Caco-2 (cell line): ENCODE measurements around the gene PRKCQ. TPM values are rescaled to one million over a fixed set of nuclear protein-coding genes. Genes with fewer than 3 reads are reported as not detected.

ENCODE experiments used
- BruUV-seq: library from RNA; stranded (reverse); fragments of 400-500 nt; replicated peaks from 2 replicates; lab custom pipeline; 2021; lab: Mats Ljungman, UMichigan
- CTCF ChIA-PET: fragments of 300-600 bp; sonication (Branson Sonifier 250); formaldehyde crosslinking; loops from one replicate; lab custom pipeline; 2022; ENCODE audit warnings: antibody characterized with exemption; lab: Charles Lee
- POLR2A ChIA-PET: fragments of 300-600 bp; sonication (Branson Sonifier 250); formaldehyde crosslinking; loops from one replicate; lab custom pipeline; 2022; ENCODE audit warnings: antibody characterized with exemption; lab: Charles Lee
- DNase-seq, 2 experiments: peaks; one replicate each; pipeline versions ENCODE4 v3.0.0 to v3.0.0-alpha.2; 2020 to 2022
- H3K27me3 ChIP-seq: replicated peaks from 2 replicates; pipeline ENCODE4 v1.6.0; 2011; ENCODE audit warnings: low read length; ENCODE audit not compliant: control insufficient read depth, insufficient read depth
- H3K36me3 ChIP-seq: 2 replicates; pipeline ENCODE4 v1.5.1; 2011; ENCODE audit warnings: low read length; ENCODE audit not compliant: control insufficient read depth, insufficient read depth
- H3K4me1 ChIP-seq: fragments of 250-450 bp; sonication (Bioruptor Pico); 2 replicates; pipeline ENCODE4 v1.5.1; 2020; ENCODE audit warnings: mild to moderate bottlenecking
- H3K4me3 ChIP-seq: 2 replicates; pipeline ENCODE4 v1.5.1; 2011; ENCODE audit warnings: low read depth, mild to moderate bottlenecking, control low read depth, low read length
- H3K9me3 ChIP-seq: fragments of 250-450 bp; sonication (Bioruptor Pico); 2 replicates; pipeline ENCODE4 v1.5.1; 2020; ENCODE audit warnings: mild to moderate bottlenecking, moderate library complexity
- H3K27ac Mint-ChIP-seq: one replicate; pipeline ENCODE4 v1.8.0; 2022; ENCODE audit warnings: mixed read lengths; ENCODE audit not compliant: unreplicated experiment
- H3K27me3 Mint-ChIP-seq: one replicate; pipeline ENCODE4 v1.8.0; 2022; ENCODE audit warnings: mixed read lengths; ENCODE audit not compliant: insufficient read depth, unreplicated experiment
- H3K36me3 Mint-ChIP-seq: one replicate; pipeline ENCODE4 v1.8.0; 2022; ENCODE audit warnings: mild to moderate bottlenecking, mixed read lengths; ENCODE audit not compliant: insufficient read depth, unreplicated experiment
- H3K4me1 Mint-ChIP-seq: one replicate; pipeline ENCODE4 v1.8.0; 2022; ENCODE audit warnings: low read depth, mixed read lengths; ENCODE audit not compliant: unreplicated experiment
- H3K4me3 Mint-ChIP-seq: one replicate; pipeline ENCODE4 v1.8.0; 2022; ENCODE audit warnings: mild to moderate bottlenecking, moderate library complexity, mixed read lengths; ENCODE audit not compliant: unreplicated experiment
- H3K9me3 Mint-ChIP-seq: one replicate; pipeline ENCODE4 v1.8.0; 2022; ENCODE audit warnings: mixed read lengths; ENCODE audit not compliant: unreplicated experiment
- intact Hi-C: fragments of 100-400 bp; cut with micrococcal nuclease; formaldehyde crosslinking; loops from one replicate; pipeline ENCODE4 v1.10.0; 2022; ENCODE audit not compliant: unreplicated experiment
- total RNA-seq: library from RNA; stranded (reverse); gene quantifications from 2 replicates; pipeline ENCODE4 v1.2.3, GENCODE V29; 2022
- TF ChIP-seq, protein P1 (sequence below), 2 experiments: fragments of 200-600 bp in 1 of 2; IDR thresholded peaks; 1 replicate in 1 of 2; 2 replicates in 1 of 2; pipeline versions ENCODE4 v1.5.1 to v1.8.0; 2011 to 2022; ENCODE audit warnings: antibody characterized with exemption in 1 of 2, control low read depth in 1 of 2, inconsistent platforms in 1 of 2, low read depth in 1 of 2, low read length in 1 of 2, mild to moderate bottlenecking in 1 of 2, moderate library complexity in 1 of 2; ENCODE audit not compliant: insufficient read depth in 1 of 2, severe bottlenecking in 1 of 2, unreplicated experiment in 1 of 2

Gene PRKCQ
- total RNA-seq, 1 experiment from 2014 or later = 2.4 TPM

GRCh38 chr10:6494442-6494819 lies 85.6 kb downstream of the PRKCQ start:
- no TSS peak for BruUV-seq
- intact Hi-C loops = no loop called here
- Mint-ChIP-seq H3K9me3 (no peaks in the 10 kb centered on the region), H3K4me3 (no peak overlapping the region), H3K4me1 (no peaks in the 10 kb centered on the region), H3K36me3 (no peaks in the 10 kb centered on the region), H3K27me3 (no peaks in the 10 kb centered on the region), H3K27ac (no peak overlapping the region)
- CTCF ChIA-PET = no interaction called here
- H3K4me3 ChIP-seq = no peak overlapping the region
- no peaks in the 10 kb centered on the region for H3K27me3 ChIP-seq
- DNase-seq = no peak
- no peaks in the 10 kb centered on the region for H3K9me3 ChIP-seq
- H3K4me1 ChIP-seq = no peaks in the 10 kb centered on the region
- POLR2A ChIA-PET = no interaction called here
- no peaks in the 10 kb centered on the region for H3K36me3 ChIP-seq
- TF ChIP-seq, protein P1, sequence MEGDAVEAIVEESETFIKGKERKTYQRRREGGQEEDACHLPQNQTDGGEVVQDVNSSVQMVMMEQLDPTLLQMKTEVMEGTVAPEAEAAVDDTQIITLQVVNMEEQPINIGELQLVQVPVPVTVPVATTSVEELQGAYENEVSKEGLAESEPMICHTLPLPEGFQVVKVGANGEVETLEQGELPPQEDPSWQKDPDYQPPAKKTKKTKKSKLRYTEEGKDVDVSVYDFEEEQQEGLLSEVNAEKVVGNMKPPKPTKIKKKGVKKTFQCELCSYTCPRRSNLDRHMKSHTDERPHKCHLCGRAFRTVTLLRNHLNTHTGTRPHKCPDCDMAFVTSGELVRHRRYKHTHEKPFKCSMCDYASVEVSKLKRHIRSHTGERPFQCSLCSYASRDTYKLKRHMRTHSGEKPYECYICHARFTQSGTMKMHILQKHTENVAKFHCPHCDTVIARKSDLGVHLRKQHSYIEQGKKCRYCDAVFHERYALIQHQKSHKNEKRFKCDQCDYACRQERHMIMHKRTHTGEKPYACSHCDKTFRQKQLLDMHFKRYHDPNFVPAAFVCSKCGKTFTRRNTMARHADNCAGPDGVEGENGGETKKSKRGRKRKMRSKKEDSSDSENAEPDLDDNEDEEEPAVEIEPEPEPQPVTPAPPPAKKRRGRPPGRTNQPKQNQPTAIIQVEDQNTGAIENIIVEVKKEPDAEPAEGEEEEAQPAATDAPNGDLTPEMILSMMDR (IDR thresholded peaks at IDR 0.05; ENCODE audit: insufficient read depth in 1 of 2, low read depth in 1 of 2, low read length in 1 of 2, severe bottlenecking in 1 of 2, unreplicated experiment in 1 of 2) = no peak

DNA sequence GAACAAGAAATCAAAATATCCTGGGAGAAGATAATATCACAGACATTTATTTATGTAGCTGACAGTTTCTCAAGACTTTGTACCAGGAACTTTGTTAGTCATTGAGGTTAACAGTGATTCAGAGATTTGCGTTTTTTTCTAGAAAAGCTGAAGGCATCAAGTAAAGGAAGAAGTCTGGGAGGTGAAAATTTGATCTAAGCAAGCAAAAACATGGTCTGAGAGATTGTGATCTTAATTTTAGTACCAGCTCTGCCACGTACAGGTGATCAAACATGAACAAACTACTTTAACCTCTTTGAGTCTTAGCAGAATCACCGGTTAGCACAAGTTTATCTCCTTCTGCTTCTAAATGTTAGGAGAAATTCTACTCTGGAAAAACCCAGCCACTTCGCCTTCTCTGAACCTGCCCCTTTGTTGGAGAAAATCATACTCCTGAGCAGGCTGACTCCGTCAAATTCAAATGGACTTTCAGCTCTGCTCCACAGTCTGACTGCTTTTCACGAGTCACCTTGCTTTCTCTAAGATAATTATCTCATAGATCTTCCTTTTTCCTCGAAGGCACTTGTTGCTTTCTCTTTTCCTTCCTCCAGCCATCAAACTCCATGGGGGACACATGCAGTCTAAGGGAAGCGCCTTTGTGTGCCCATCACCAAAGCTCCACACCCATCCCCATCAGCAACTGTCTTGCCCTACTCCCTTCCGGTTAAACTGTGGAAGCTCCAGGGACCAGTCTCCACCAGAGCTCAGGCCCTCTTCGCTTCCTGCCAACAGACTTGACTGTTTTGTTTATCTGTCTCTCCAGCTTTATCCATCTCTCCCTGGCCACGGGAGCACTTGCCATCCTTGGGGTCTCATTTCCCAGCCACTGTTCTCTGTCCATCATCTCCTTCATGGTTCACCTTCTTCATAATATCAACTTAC lies 86.3 kb downstream of the PRKCQ start:
- Histone ChIP-seq H3K4me3 (no peak overlapping the region), H3K4me1 (no peaks in the 10 kb centered on the region), H3K36me3 (no peaks in the 10 kb centered on the region), H3K9me3 (no peaks in the 10 kb centered on the region), H3K27me3 (no peaks in the 10 kb centered on the region)
- CTCF ChIA-PET = interaction anchor here (0.7 kb wide), 1 partner anchor 293 kb away, joined by 3 read pairs; no protein-coding TSS in a partner anchor
- H3K27ac Mint-ChIP-seq = no peak overlapping the region
- POLR2A ChIA-PET = no interaction called here
- no peak for DNase-seq
- TF ChIP-seq, protein P1 (IDR thresholded peaks at IDR 0.05; ENCODE audit: insufficient read depth in 1 of 2, low read depth in 1 of 2, low read length in 1 of 2, severe bottlenecking in 1 of 2, unreplicated experiment in 1 of 2) = no peak
- peaks cover 3% of the 10 kb centered on the region for H3K27me3 Mint-ChIP-seq
- H3K9me3 Mint-ChIP-seq = no peaks in the 10 kb centered on the region
- intact Hi-C loops = no loop called here
- no TSS peak for BruUV-seq
- no peaks in the 10 kb centered on the region for H3K4me1 Mint-ChIP-seq
- no peak overlapping the region for H3K4me3 Mint-ChIP-seq
- no peaks in the 10 kb centered on the region for H3K36me3 Mint-ChIP-seq

DNA sequence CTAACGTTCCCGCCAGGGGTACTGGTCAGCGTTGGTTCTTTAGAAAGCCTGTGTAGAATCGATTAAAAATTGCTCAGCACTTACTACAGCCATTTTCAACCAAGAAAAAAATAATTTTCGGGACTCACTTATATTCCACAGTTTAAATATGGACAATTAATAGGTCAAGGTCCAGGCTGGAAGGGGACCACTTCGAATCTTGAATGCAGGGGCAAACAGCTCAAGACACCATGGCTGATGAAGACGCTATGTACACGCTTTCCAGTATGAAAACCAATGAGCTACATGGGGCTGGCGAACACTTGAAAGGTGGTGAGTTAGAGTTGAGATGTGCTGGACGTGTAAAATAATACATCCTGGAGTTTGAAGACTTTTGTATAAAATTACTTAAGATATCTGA lies 87.2 kb downstream of the PRKCQ start:
- Histone ChIP-seq H3K4me1 (no peaks in the 10 kb centered on the region), H3K4me3 (no peak overlapping the region), H3K36me3 (no peaks in the 10 kb centered on the region), H3K27me3 (no peaks in the 10 kb centered on the region), H3K9me3 (no peaks in the 10 kb centered on the region)
- Mint-ChIP-seq H3K27me3 (peaks cover 3% of the 10 kb centered on the region), H3K27ac (no peak overlapping the region), H3K36me3 (no peaks in the 10 kb centered on the region), H3K4me1 (no peaks in the 10 kb centered on the region), H3K9me3 (no peaks in the 10 kb centered on the region), H3K4me3 (no peak overlapping the region)
- TF ChIP-seq, protein P1 (IDR thresholded peaks at IDR 0.05; ENCODE audit: insufficient read depth in 1 of 2, low read depth in 1 of 2, low read length in 1 of 2, severe bottlenecking in 1 of 2, unreplicated experiment in 1 of 2) = no peak
- BruUV-seq = no TSS peak
- CTCF ChIA-PET = interaction anchor here (0.7 kb wide), 1 partner anchor 292 kb away, joined by 3 read pairs; no protein-coding TSS in a partner anchor
- no peak for DNase-seq
- intact Hi-C loops = no loop called here
- POLR2A ChIA-PET = no interaction called here
